HG02763 (cell line): ENCODE results near the gene OR52N1.

Source experiments
- ATAC-seq: cut with Tn5 transposase; IDR thresholded peaks from one replicate; pipeline ENCODE4 v1.9.1; 2021; ENCODE audit warnings: mild to moderate bottlenecking, moderate library complexity; ENCODE audit not compliant: unreplicated experiment

Gene OR52N1

GRCh38 chr11:5791165-5791564 lies at the start of gene OR52N1:
Gene OR52N1 (minus strand): TSS chr11:5791265. CDS start chr11:5788816, 2,449 bp downstream.
- no peak for ATAC-seq

GRCh38 chr11:5837695-5838094 lies 46.6 kb upstream of the OR52N1 start:
- no peak for ATAC-seq

- ATAC-seq: no peak
These were observed 42.4 kb upstream of the OR52N1 start for GRCh38 chr11:5833446-5833845.

GRCh38 chr11:5831196-5831829 lies 40.2 kb upstream of the OR52N1 start:
- no peak for ATAC-seq

GRCh38 chr11:5818245-5818886 lies 27.3 kb upstream of the OR52N1 start:
- ATAC-seq: no peak

- ATAC-seq: no peak
These were observed 24.5 kb upstream of the OR52N1 start for GRCh38 chr11:5815534-5815933.

- ATAC-seq: no peak
These were observed 19.1 kb upstream of the OR52N1 start for GRCh38 chr11:5809905-5810795.

- peak; percentile 39 for ATAC-seq
These were observed 18.1 kb upstream of the OR52N1 start for GRCh38 chr11:5809122-5809519.

GRCh38 chr11:5808500-5809121 lies 17.5 kb upstream of the OR52N1 start, which contains the start of gene OR52N2:
Gene OR52N2 (plus strand): TSS chr11:5808924. CDS start chr11:5820336, 11,412 bp downstream.
- ATAC-seq: peak; percentile 91

GRCh38 chr11:5807580-5807979 lies 16.5 kb upstream of the OR52N1 start:
- no peak for ATAC-seq

GRCh38 chr11:5803982-5804381 lies 12.9 kb upstream of the OR52N1 start:
- ATAC-seq: no peak

- no peak for ATAC-seq
These were observed 5.5 kb upstream of the OR52N1 start for GRCh38 chr11:5796541-5796940.

GRCh38 chr11:5783255-5783654 lies 7.8 kb downstream of the OR52N1 start, which contains the start of gene OR52N5:
Gene OR52N5 (minus strand): TSS chr11:5783355. CDS start chr11:5778634, 4,721 bp downstream.
- no peak for ATAC-seq

GRCh38 chr11:5767056-5767455 lies 24.0 kb downstream of the OR52N1 start:
- no peak for ATAC-seq

GRCh38 chr11:5753943-5754342 lies 37.1 kb downstream of the OR52N1 start, which contains the start of gene OR52N4:
Gene OR52N4 (plus strand): TSS chr11:5754243. CDS start chr11:5754741, 498 bp downstream.
- ATAC-seq: no peak

- ATAC-seq: no peak
These were observed 41.2 kb downstream of the OR52N1 start for GRCh38 chr11:5749836-5750235.

GRCh38 chr11:5746614-5747013 lies 44.5 kb downstream of the OR52N1 start:
- ATAC-seq: no peak

- ATAC-seq: no peak
These were observed 52.6 kb downstream of the OR52N1 start for GRCh38 chr11:5738431-5738830.

GRCh38 chr11:5737670-5738392 lies 53.2 kb downstream of the OR52N1 start:
- ATAC-seq: no peak

GRCh38 chr11:5737091-5737490 lies 54.0 kb downstream of the OR52N1 start:
- ATAC-seq: no peak
